GM18511 (cell line): ENCODE measurements around the gene PCNX4.

Experiments used
- ATAC-seq: cut with Tn5 transposase; IDR thresholded peaks from one replicate; pipeline ENCODE4 v1.9.1; 2021; ENCODE audit warnings: mild to moderate bottlenecking, moderate library complexity; ENCODE audit not compliant: unreplicated experiment

PCNX4 gene

GRCh38 chr14:60101786-60102185 is 10.1 kb downstream of the PCNX4 start:
- ATAC-seq: no peak

GRCh38 chr14:60102389-60102788 is 10.7 kb downstream of the PCNX4 start:
- no peak for ATAC-seq

- ATAC-seq: no peak
These were observed 14.6 kb downstream of the PCNX4 start for GRCh38 chr14:60106339-60106738.

GRCh38 chr14:60107477-60107876 is 15.8 kb downstream of the PCNX4 start:
- no peak for ATAC-seq

GRCh38 chr14:60111732-60112131 is 20.0 kb downstream of the PCNX4 start:
- no peak for ATAC-seq

- ATAC-seq: no peak
These were observed 23.2 kb downstream of the PCNX4 start for GRCh38 chr14:60114881-60115280.

- ATAC-seq: no peak
These were observed 24.5 kb downstream of the PCNX4 start for GRCh38 chr14:60116181-60116580.

- no peak for ATAC-seq
These were observed 34.2 kb downstream of the PCNX4 start for GRCh38 chr14:60125918-60126317.

- no peak for ATAC-seq
These were observed 41.8 kb downstream of the PCNX4 start for GRCh38 chr14:60133487-60133886.

GRCh38 chr14:60134702-60135101 is 43.0 kb downstream of the PCNX4 start:
- no peak for ATAC-seq

GRCh38 chr14:60151715-60152114 is 60.0 kb downstream of the PCNX4 start:
- peak; percentile 96 for ATAC-seq

GRCh38 chr14:60153991-60154390 is 62.3 kb downstream of the PCNX4 start:
- ATAC-seq: no peak

GRCh38 chr14:60154671-60155070 is 62.9 kb downstream of the PCNX4 start:
- no peak for ATAC-seq

GRCh38 chr14:60160422-60160821 is 68.7 kb downstream of the PCNX4 start:
- no peak for ATAC-seq

GRCh38 chr14:60161196-60162107 is 69.7 kb downstream of the PCNX4 start:
- no peak for ATAC-seq

GRCh38 chr14:60163693-60164092 is 72.0 kb downstream of the PCNX4 start:
- ATAC-seq: no peak

GRCh38 chr14:60164404-60164711 is 72.6 kb downstream of the PCNX4 start:
- peak; percentile 23 for ATAC-seq

- peak; percentile 88 for ATAC-seq
These were observed 73.2 kb downstream of the PCNX4 start, which contains the start of gene DHRS7 for GRCh38 chr14:60164712-60165546. Gene DHRS7, minus strand, starts transcription at chr14:60165398. Its CDS starts 89 bp downstream, at chr14:60165309.

- ATAC-seq: peak; percentile 11
These were observed 73.8 kb downstream of the PCNX4 start for GRCh38 chr14:60165547-60165876.

- no peak for ATAC-seq
These were observed 74.4 kb downstream of the PCNX4 start for GRCh38 chr14:60166142-60166541.

- no peak for ATAC-seq
These were observed 78.0 kb downstream of the PCNX4 start for GRCh38 chr14:60169722-60170121.

GRCh38 chr14:60170948-60171347 is 79.2 kb downstream of the PCNX4 start:
- no peak for ATAC-seq
